Gastroesophageal sphincter (tissue), 4 donors: ENCODE results near the gene NSG2. TPM values are rescaled to one million over a fixed set of nuclear protein-coding genes. Genes with fewer than 3 reads are reported as not detected.

Source experiments
- ATAC-seq: fragments of 150-250 bp; one replicate; pipeline ENCODE4 v1.9.1; 2016; ENCODE audit warnings: mild to moderate bottlenecking, moderate library complexity
- H3K27ac ChIP-seq, 4 donors: fragments of 200-600 bp; sonication (generic) in 3 of 4; 1 replicate in 3 of 4; 2 replicates in 1 of 4; pipeline ENCODE4 v1.5.1; 2016 to 2019
- H3K27me3 ChIP-seq: fragments of 200-600 bp; sonication (generic); one replicate; pipeline ENCODE4 v1.5.1; 2019
- H3K36me3 ChIP-seq, 2 donors: fragments of 200-600 bp; sonication (generic); one replicate each; pipeline ENCODE4 v1.5.1; 2019; ENCODE audit warnings: control low read depth in 1 of 2
- H3K4me1 ChIP-seq, 3 donors: fragments of 200-600 bp; sonication (generic); 1 replicate in 2 of 3; 2 replicates in 1 of 3; pipeline ENCODE4 v1.5.1; 2016 to 2019; ENCODE audit warnings: control low read depth in 2 of 3
- H3K4me3 ChIP-seq, 2 donors: fragments of 200-600 bp; sonication (generic); one replicate each; pipeline ENCODE4 v1.5.1; 2019; ENCODE audit warnings: mild to moderate bottlenecking in 1 of 2, moderate library complexity in 1 of 2
- H3K9me3 ChIP-seq, 3 donors: fragments of 200-600 bp; sonication (generic); one replicate each; pipeline ENCODE4 v1.5.1; 2017 to 2019; ENCODE audit warnings: control low read depth in 2 of 3
- EP300 ChIP-seq: sonication (generic); formaldehyde crosslinking; IDR thresholded peaks from one replicate; pipeline ENCODE4 v1.6.1; 2017; ENCODE audit warnings: antibody characterized with exemption, mild to moderate bottlenecking
- POLR2A ChIP-seq, 2 donors: fragments of 450-650 bp; IDR thresholded peaks; one replicate each; pipeline ENCODE4 v1.6.1; 2017; ENCODE audit warnings: antibody characterized with exemption in 2 of 2, mild to moderate bottlenecking in 2 of 2, moderate library complexity in 1 of 2
- POLR2AphosphoS5 ChIP-seq: sonication (generic); formaldehyde crosslinking; IDR thresholded peaks from one replicate; pipeline ENCODE4 v1.6.1; 2017; ENCODE audit warnings: antibody characterized with exemption
- WGBS, 2 donors: methylation state at CpG; one replicate each; pipeline ENCODE4 v1.1.5; 2018; ENCODE audit warnings: low coverage in 1 of 2; 5-methylcytosine and 5-hydroxymethylcytosine counted together
- total RNA-seq, 4 donors: library from RNA; depleted of rRNA; stranded (reverse); fragments of >200 nt; gene quantifications; one replicate each; pipeline ENCODE4 v1.1.0, GENCODE V29; 2016
- TF ChIP-seq, protein P1 (sequence below), 4 experiments: fragments of 200-600 bp in 2 of 4; fragments of 450-650 bp in 2 of 4; sonication (generic) in 1 of 4; IDR thresholded peaks; one replicate each; pipeline ENCODE4 v1.5.1; 2017 to 2019; ENCODE audit warnings: antibody characterized with exemption in 4 of 4, mild to moderate bottlenecking in 2 of 4, moderate library complexity in 2 of 4

Gene NSG2
- total RNA-seq, 4 donors from 2014 or later, result 1.9 to 4.6 (median 2.7) TPM; not detected in 1

DNA sequence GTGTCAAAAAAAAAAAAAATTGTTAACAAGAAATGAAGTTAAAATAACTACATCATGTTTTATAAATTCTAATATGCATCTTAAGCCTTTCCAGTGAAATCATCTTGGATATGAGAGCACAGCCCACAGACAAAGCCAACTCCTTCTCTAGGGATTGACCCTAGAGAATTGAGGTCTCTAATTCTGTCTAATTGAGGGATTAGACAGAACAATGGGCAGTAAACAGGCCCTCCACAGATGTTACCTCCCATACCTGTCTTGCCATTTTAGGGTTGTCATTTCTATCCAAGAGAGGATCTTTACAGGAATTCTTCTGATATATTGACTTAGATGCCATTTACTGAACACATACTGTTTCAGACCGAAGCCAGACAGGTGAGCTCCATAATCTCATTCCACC is 42.3 kb downstream of the NSG2 start:
- H3K27ac ChIP-seq, result no peak overlapping the region

DNA sequence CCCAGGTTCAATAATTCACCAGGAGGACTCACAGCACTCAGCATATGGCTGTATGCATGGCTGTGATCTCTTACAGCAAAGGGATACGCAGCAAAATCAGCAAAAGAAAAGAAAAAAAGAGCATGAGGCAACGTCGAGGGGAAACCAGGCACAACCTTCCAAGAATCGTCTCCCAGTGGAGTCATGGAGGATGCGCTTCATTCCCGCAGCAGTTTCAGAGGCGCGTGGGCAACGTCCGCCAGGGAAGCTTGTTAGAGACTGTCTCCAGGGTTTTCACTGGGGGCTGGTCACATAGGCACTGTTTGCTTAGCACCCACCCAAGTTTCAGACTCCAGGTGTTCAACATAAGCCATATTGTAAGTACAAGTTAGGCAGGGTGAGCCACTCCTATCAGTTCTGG is 44.6 kb downstream of the NSG2 start:
- Histone ChIP-seq H3K36me3 (no peaks in the 10 kb centered on the region), H3K4me1 (no peaks in the 10 kb centered on the region), H3K27me3 (peaks cover 24% of the 10 kb centered on the region), H3K4me3 (no peak overlapping the region), H3K27ac (no peak overlapping the region), H3K9me3 (no peaks in the 10 kb centered on the region)
- ATAC-seq, result no peak
- WGBS, 2 donors, result 59% methylated on average over 3 of the region's 10 CpGs; no CpG with 5 or more reads in 1 of the 2 donors
- TF ChIP-seq, protein P1, sequence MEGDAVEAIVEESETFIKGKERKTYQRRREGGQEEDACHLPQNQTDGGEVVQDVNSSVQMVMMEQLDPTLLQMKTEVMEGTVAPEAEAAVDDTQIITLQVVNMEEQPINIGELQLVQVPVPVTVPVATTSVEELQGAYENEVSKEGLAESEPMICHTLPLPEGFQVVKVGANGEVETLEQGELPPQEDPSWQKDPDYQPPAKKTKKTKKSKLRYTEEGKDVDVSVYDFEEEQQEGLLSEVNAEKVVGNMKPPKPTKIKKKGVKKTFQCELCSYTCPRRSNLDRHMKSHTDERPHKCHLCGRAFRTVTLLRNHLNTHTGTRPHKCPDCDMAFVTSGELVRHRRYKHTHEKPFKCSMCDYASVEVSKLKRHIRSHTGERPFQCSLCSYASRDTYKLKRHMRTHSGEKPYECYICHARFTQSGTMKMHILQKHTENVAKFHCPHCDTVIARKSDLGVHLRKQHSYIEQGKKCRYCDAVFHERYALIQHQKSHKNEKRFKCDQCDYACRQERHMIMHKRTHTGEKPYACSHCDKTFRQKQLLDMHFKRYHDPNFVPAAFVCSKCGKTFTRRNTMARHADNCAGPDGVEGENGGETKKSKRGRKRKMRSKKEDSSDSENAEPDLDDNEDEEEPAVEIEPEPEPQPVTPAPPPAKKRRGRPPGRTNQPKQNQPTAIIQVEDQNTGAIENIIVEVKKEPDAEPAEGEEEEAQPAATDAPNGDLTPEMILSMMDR (IDR thresholded peaks at IDR 0.05), result no peak
- TF ChIP-seq POLR2AphosphoS5 (no peak), EP300 (no peak), POLR2A (IDR thresholded peaks at IDR 0.05) (no peak)

More for the DNA sequence above, 42.3 kb downstream of the NSG2 start:
- no peak for TF ChIP-seq EP300
- TF ChIP-seq POLR2AphosphoS5, result no peak
- no peak for TF ChIP-seq POLR2A (IDR thresholded peaks at IDR 0.05)
- TF ChIP-seq, protein P1 (IDR thresholded peaks at IDR 0.05), result no peak
- no peak overlapping the region for H3K4me3 ChIP-seq
- ATAC-seq, result no peak
- 88 to 100% methylated on average over 1 of the region's 1 CpG for WGBS, 2 donors
- no peaks in the 10 kb centered on the region for H3K4me1 ChIP-seq
- H3K9me3 ChIP-seq, result no peaks in the 10 kb centered on the region
- no peaks in the 10 kb centered on the region for H3K36me3 ChIP-seq
- peaks cover 28% of the 10 kb centered on the region for H3K27me3 ChIP-seq

DNA sequence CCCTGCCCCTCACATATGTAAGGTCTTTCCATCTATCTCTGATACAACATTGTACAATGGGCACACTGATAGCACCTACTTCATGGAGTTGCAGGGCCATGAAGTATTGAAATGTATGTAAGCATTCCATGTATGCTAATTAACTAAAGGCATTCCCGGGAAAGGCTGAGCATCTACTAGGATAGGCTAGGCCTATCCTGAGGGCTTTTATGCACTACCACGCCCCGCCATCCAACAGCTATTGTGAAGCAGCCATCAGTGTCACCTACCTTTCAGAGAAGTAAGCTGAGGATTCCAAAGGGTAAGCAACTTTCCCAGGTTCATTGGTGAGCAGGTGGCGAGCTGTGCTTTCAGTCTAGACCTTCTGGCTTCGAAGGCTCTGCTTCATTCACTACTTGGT is 47.6 kb downstream of the NSG2 start:
- H3K36me3 ChIP-seq, result no peaks in the 10 kb centered on the region
- H3K27ac ChIP-seq, result no peak overlapping the region
- H3K27me3 ChIP-seq, result peaks cover 24% of the 10 kb centered on the region
- no peak for ATAC-seq
- no peaks in the 10 kb centered on the region for H3K9me3 ChIP-seq
- 80% methylated on average over 1 to 2 of the region's 5 CpGs for WGBS, 2 donors
- no peak overlapping the region for H3K4me3 ChIP-seq
- TF ChIP-seq, protein P1 (IDR thresholded peaks at IDR 0.05), result no peak
- TF ChIP-seq POLR2A (IDR thresholded peaks at IDR 0.05) (no peak), POLR2AphosphoS5 (no peak), EP300 (no peak)
- H3K4me1 ChIP-seq, result no peaks in the 10 kb centered on the region

DNA sequence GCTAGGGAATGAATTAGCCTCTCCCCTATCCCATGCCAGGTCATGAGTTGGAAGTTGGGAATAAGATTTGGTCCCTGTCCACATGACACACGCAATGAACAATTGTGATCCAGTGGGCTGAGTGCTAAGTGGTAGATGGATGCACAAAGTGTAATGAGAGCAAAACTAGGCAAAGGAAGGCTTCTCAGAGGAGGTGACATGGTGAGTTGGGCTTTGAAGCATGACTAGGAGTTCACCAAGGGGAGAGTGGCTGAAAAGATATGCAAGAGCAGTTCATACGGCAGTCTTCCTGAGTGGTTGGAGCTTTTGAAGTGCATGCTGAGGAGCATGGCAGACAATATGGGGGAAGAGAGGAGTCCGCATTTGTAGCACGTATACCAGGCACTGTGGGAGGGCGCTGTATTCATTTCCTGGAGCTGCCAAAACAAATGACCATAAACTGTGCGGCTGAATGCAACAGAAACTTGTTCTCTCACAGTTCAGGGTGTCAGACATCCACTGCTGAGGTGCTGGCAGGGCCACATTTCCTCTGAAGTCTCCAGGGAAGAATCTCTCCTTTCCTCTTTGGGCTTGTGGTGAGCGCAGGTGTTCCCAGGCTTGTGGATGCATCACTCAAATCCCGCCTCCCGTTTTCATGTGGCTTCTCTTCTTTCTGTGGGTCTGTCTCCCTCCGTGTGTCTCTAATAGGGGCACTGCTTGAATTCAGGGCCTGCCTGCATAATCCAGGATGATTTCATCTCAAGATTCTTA is 49.5 kb downstream of the NSG2 start:
- H3K36me3 ChIP-seq, result no peaks in the 10 kb centered on the region
- H3K27ac ChIP-seq, result no peak overlapping the region
- no peak overlapping the region for H3K4me3 ChIP-seq
- TF ChIP-seq POLR2A (IDR thresholded peaks at IDR 0.05) (no peak), EP300 (no peak), POLR2AphosphoS5 (no peak)
- TF ChIP-seq, protein P1 (IDR thresholded peaks at IDR 0.05), result no peak
- no peak for ATAC-seq
- H3K27me3 ChIP-seq, result peaks cover 10% of the 10 kb centered on the region
- H3K9me3 ChIP-seq, result no peaks in the 10 kb centered on the region
- 62 to 90% methylated on average over 4 to 9 of the region's 10 CpGs for WGBS, 2 donors
- H3K4me1 ChIP-seq, result no peaks in the 10 kb centered on the region

DNA sequence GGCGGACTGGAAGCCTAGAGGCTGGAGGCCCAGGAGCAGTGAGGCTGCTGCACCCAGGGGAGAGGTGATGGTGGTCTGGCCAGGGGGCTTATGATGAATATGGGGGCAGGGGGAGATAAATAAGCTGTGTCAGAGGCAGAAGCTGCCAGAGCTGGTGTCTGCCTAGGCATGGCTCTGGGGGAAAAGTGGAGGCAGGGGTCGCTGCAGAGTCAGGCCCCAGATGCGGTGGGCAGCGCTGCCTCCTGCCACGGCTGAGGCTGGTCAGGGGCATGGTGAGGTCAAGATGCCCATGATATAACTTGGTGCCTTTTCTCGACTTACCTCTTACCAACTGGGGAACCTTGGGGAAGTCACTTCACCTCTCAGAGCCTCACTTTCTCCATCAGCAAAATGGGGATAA is 51.1 kb downstream of the NSG2 start:
- 62 to 100% methylated on average over 1 to 6 of the region's 6 CpGs for WGBS, 2 donors
- TF ChIP-seq, protein P1 (IDR thresholded peaks at IDR 0.05), result no peak
- TF ChIP-seq POLR2A (IDR thresholded peaks at IDR 0.05) (no peak), POLR2AphosphoS5 (no peak), EP300 (no peak)
- Histone ChIP-seq H3K27ac (no peak overlapping the region), H3K9me3 (no peaks in the 10 kb centered on the region), H3K36me3 (no peaks in the 10 kb centered on the region), H3K4me3 (no peak overlapping the region), H3K4me1 (no peaks in the 10 kb centered on the region), H3K27me3 (peaks cover 6% of the 10 kb centered on the region)
- ATAC-seq, result no peak
